CD4-positive, alpha-beta T cell treated with Interleukin-17A for 4 hours (primary cell): ENCODE results near the gene SIK2.
"Not testable (repeated sequence)": the region's sequence is repeated elsewhere in the genome, so short reads cannot be mapped to it uniquely, and the experiment has no call there.

ENCODE experiments used
- DNase-seq: peaks from one replicate; pipeline ENCODE4 v3.0.0-alpha.2; 2020; ENCODE audit warnings: mixed read lengths

The SIK2 gene

GRCh38 chr11:111629499-111629898 is 27.2 kb downstream of the SIK2 start:
- DNase-seq: no peak

DNA sequence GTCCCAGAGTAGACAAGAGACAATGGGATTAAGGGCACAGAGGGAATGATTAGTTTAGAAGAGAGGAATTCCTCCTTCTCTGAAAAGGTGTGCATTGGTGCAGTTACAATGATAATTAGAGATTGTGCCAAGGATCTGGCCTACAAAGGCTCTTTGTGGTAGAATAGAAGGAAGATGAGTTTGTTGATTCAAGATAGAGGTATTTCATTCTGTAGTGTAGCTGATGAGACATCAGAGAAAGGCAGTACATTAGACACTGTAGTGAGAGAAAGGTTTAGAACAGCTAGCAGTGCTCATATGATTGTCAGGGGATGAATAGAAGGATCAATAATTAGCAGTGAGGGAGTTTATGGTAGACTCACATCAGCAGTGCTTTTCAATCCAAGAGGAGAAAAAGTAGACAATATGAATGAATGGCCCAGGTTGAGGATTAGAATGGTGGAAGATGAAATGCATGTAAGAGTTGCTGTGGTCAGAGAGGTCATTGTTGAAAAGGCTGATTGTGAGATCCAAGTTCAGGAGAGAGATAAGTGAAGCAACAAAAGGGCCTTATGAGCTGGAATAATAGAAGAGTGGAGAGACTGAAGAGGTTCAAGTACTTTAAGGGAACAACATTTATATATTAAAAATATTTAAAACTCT is 28.9 kb downstream of the SIK2 start:
- DNase-seq: no peak

DNA sequence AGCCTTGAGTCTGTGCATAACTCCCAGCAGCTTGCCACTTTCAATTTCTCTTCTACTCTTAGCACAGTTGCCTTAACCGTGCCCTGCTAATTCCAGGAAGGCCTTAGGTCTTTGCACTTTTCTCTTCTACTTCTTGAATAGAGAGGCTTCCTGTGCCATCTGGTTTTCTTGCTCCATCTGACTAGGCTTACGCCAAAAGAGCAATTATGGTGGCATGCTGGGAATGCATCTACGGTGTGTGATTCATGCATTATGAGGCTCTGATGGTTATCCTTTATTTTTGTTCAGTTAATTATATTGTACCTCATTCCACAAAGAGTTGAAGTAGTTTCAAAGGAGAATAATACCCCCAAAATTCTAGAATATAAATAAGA is 29.4 kb downstream of the SIK2 start:
- no peak for DNase-seq

GRCh38 chr11:111632516-111633220 is 30.4 kb downstream of the SIK2 start:
- no peak for DNase-seq

GRCh38 chr11:111633248-111633647 is 31.0 kb downstream of the SIK2 start:
- DNase-seq: no peak

- no peak for DNase-seq
These were observed 31.6 kb downstream of the SIK2 start for GRCh38 chr11:111633756-111634362.

DNA sequence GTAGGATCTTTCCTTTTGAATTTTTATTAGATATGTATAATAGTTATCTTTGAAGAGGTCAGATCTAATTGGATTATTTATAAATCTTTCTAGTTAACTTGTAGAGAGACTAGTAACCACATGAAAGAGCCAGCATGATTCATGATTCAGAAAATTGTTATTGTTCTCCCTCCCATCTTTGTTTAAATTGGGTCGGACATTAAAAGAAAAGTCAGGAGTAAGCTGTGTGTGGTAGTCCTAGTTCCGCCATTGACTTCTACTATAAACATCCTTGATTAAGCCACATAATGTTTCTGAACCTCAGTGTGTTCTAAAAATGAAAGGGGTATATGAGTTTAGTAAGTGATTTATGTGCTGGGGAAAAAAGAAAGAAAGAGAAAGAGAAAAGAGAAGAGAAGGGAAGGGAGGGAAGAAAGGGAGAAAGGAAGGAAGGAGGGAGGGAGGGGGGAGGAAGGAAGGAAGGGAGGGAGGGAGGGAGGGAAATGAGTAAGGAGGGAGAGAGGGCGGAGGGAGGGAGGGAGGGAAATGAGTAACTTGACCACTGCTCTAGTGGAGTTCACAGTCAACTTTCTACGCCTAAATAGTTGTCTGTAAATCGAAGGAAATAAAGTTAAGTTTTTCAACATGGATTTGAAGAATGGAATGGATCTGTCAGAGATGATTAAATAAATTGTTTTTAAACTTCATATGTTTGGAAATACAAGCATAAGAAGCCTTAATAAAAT is 32.9 kb downstream of the SIK2 start:
- no peak for DNase-seq

- DNase-seq: no peak
These were observed 33.4 kb downstream of the SIK2 start for GRCh38 chr11:111635706-111636045.

DNA sequence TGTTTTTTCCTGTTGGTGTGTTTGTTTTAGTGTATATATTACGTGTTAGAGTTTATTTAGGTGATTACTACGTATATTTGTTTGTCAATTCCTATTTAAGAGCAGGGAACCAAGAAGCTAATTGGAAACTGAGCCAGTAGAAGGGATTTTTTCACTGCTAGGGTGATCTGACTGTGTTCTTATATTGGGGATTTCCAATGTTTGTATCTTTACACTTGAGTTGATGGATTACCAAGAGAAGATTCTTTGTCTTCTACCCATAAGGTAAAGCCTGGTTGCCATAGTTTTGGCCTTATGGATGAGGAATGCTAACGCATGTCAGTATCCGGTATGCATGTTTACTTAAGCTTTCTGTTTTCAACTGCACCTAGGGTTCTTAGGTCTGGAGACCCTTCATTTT is 35.6 kb downstream of the SIK2 start:
- no peak for DNase-seq

GRCh38 chr11:111639226-111639925 is 37.1 kb downstream of the SIK2 start:
- no peak for DNase-seq

DNA sequence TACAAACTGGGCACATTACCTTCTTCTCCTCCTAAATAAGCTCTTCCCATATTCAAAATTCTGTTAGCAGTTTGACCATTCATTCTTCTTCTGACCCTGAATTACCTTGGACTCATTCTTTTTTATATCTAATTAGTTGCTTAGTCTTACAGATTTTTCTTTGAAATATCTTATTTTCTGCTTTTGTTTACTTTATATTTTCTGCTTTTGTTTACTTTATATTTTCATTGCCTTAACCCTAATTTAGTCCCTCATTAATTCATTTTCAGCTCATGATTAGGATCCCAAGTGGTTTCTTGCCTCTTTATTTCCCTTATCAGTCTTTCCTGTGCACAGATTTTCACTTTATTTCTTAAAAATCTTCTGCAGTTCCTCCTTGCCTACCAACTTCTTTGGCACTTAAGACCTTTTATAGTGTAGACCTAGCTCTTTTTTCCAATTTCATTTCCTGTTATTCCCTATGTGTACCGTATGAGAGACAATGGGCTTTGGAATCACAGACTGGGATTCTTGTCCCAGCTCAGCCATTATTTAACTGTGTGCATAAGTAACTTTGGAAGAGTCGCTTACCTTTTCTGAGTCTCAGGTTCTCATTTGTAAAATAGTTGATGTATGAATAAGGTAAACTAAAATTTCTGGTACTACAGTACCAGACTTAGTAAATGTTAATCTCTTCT is 39.2 kb downstream of the SIK2 start:
- no peak for DNase-seq

GRCh38 chr11:111642542-111642941 is 40.3 kb downstream of the SIK2 start:
- no peak for DNase-seq

GRCh38 chr11:111644922-111645321 is 42.7 kb downstream of the SIK2 start:
- no peak for DNase-seq

DNA sequence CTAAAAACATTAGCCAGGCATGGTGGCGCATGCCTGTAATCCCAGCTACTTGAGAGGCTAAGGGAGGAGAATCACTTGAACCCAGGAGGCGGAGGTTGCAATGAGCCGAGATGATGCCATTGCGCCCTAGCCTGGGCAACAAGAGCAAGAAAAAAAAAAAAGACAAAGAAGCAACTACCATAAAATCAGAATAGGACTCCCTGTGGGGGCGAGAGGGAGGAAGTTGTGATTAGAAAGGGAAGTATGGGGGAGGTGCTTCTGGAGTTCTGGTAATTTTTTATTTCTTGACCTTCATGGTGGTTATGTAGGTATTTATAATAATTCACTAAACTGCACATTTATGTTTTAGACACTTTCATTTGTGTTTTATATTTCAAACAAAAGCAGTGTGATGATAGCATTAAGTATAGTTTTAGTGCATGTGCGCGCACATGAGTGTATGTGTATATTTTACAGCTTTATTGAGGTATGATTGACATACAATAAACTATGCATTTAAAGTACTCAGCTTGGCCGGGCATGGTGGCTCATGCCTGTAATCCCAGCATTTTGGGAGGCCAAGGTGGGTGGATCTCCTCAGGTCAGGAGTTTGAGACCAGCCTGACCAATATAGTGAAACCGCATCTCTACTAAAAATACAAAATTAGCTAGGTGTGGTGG is 43.5 kb downstream of the SIK2 start:
- DNase-seq: no peak

- not testable (repeated sequence) for DNase-seq
These were observed 49.1 kb downstream of the SIK2 start for GRCh38 chr11:111651336-111651735.

DNA sequence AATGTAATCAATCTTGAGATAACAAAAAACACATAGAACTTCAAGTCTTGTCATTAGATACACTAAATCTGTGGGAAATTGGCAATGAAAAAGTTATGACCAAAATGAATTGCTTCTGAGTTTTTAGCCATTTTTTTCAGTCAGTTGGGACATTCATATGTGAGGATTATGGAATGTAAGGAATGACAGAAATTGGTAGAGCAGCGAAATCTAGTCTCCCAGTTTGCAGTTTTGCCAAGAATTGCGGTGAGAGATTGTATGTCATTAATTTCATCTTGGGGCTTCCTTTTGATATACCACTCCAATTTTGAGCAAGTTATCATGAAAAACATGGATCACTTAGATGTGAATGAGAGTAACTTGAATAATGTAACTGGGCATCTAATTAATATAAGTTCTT is 49.9 kb downstream of the SIK2 start:
- no peak for DNase-seq

DNA sequence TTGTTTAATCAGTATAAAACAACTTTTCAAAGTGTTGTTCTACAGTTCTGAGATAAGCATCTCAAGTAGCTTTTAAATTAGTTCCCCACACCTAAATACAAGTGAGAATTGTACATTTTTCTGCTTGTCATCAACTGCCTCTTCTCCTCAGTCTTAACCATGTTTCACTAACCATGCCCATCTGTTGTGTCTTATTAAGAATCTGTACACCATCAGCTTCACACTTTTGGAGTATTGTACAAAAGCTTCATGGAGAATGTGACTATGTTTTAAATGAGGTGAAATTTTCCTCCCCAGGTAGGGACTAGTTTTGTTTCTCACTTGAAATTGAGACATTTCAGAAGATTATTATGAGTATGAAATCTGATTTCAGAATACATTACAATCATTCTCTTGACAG is 52.4 kb downstream of the SIK2 start:
- no peak for DNase-seq

GRCh38 chr11:111655924-111656323 is 53.7 kb downstream of the SIK2 start:
- DNase-seq: no peak

DNA sequence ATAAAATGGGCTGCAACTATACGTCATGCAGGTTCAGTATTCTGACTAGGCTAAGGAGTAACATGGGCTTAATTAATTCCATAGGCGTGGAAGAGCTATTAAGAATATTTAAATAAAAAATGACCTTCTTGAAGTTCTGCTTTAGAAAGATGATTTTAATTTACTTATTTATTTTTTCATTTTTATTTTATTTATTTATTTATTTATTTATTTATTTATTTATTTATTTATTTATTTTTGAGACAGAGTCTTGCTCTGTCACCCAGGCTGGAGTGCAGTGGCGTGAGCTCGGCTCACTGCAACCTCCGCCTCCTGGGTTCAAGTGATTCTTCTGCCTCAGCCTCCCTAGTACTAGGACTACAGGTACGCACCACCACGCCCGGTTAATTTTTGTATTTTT is 55.7 kb downstream of the SIK2 start:
- not testable (repeated sequence) for DNase-seq

DNA sequence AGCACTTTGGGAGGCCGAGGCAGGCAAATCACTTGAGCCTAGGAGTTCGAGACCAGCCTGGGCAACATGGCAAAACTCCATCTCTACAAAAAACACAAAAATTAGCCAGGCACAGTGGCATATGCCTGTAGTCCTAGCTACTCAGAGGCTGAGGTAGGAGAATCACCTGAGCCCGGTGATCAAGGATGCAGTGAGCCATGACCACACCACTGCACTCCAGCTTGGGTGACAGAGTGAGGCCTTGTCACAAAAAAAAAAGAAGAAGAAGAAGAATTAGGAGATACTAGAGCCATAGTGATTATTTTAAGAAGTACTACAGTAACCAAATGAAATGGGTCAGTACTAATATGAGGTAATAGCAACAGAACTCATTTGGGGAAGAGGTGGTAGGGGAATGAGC is 56.2 kb downstream of the SIK2 start:
- not testable (repeated sequence) for DNase-seq

- DNase-seq: no peak
These were observed 57.2 kb downstream of the SIK2 start for GRCh38 chr11:111659201-111660115.
